Measurements from ENCODE around the gene TENM4. TPM values are rescaled to one million over a fixed set of nuclear protein-coding genes. Genes with fewer than 3 reads are reported as not detected.
A peak's percentile ranks its signal among the peaks of the same experiment; 100 is the strongest.

Gene TENM4
- total and polyA plus RNA-seq, 2 of the 8 experiments (the other 6 are each of a cell fraction or from before 2014, with no cell fraction given), result 3.5 to 7.2 TPM

DNA sequence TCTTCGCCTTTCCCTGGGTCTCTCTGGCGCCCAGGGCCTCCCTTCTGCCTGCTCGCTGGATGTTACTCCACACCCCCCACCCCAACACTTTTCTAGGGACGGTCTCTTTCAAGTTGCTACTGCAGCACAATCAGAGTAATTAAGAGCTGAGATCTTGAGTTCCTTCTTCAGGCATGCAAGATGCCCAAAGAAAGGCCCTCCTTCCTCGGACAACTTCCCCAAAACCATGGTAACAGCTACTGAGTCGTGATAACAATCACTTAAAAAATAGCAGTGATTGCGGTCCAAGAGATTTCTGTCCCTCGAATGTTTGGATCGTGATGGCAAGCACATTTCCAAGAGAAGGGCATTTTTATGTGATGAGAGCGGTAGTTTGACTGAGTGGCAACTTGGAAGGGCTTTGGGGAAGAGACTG is 638 bp upstream of the TENM4 start:
- Histone ChIP-seq H2BK12ac (ENCODE audit: low read depth, low read length) (0 out of 2 replicates have a peak overlapping the region, but pooled peaks have one; percentile 68), H3K4me2 (ENCODE audit: insufficient read depth in 1 of 2, low read depth in 2 of 2, low read length in 2 of 2) (peak overlapping the region; percentile 96 to 98), H2AK5ac (ENCODE audit: low read depth, low read length) (0 out of 2 replicates have a peak overlapping the region, but pooled peaks have one; percentile 20), H4K91ac (replicated peaks; ENCODE audit: insufficient read length, low read length) (no peak overlapping the region), H3K56ac (replicated peaks; ENCODE audit: insufficient read length, low read depth, low read length) (no peak overlapping the region), H3K18ac (ENCODE audit: extremely low read depth, low read length) (peak overlapping the region; percentile 85; the same call in 1 of the 2 replicates), H2BK20ac (ENCODE audit: low read length) (peak overlapping the region; percentile 48; the same call in 1 of the 2 replicates), H4K8ac (ENCODE audit: extremely low read depth, insufficient read depth, low read length) (no peak overlapping the region), H3K36me3 (ENCODE audit: control insufficient read depth in 2 of 4, insufficient read depth in 4 of 4, low read length in 3 of 4) (no peaks in the 10 kb centered on the region), H2BK120ac (replicated peaks; ENCODE audit: low read depth, low read length) (no peak overlapping the region), H2BK5ac (ENCODE audit: low read depth, low read length) (no peak overlapping the region), H3K9me3 (ENCODE audit: insufficient read depth in 2 of 2, low read depth in 1 of 2, low read length in 1 of 2) (no peaks in the 10 kb centered on the region), H3K23ac (ENCODE audit: insufficient read length) (no peak overlapping the region), H3K4me1 (replicated peaks in 1 of 4; ENCODE audit: control insufficient read depth in 3 of 4, insufficient read depth in 4 of 4, low read length in 3 of 4) (peaks cover 0 to 13% (median 10%) of the 10 kb centered on the region in 4 experiments; a peak in 6 of 7 replicates), H3K79me1 (ENCODE audit: low read depth, low read length) (no peaks in the 10 kb centered on the region; the same call in 1 of the 2 replicates), H4K20me1 (replicated peaks in 1 of 2; ENCODE audit: control insufficient read depth in 1 of 2, insufficient read depth in 2 of 2, low read length in 2 of 2) (no peaks in the 10 kb centered on the region), H2AFZ (ENCODE audit: low read length) (peak overlapping the region; percentile 25; the same call in 1 of the 2 replicates), H3K4ac (replicated peaks; ENCODE audit: insufficient read length, low read depth, low read length) (no peak overlapping the region), H3K14ac (ENCODE audit: insufficient read length) (no peak overlapping the region), H2BK15ac (ENCODE audit: low read length) (peak overlapping the region; percentile 48; the same call in 1 of the 2 replicates), H3K27ac (ENCODE audit: low read depth, low read length) (no peak overlapping the region), H4K5ac (ENCODE audit: insufficient read length, low read depth, low read length) (no peak overlapping the region), H3K9ac (replicated peaks in 1 of 4; ENCODE audit: extremely low read depth in 1 of 4, low read depth in 3 of 4, low read length in 3 of 4) (peak overlapping the region in 1 of 4 experiments; percentile 53; a peak in 1 of 7 replicates), H3K27me3 (replicated peaks in 1 of 4; ENCODE audit: control insufficient read depth in 3 of 4, extremely low read depth in 1 of 4, insufficient read depth in 3 of 4, low read length in 3 of 4) (peaks cover 7 to 56% (median 46%) of the 10 kb centered on the region in 4 experiments), H3K4me3 (ENCODE audit: extremely low read depth in 1 of 4, insufficient read depth in 2 of 4, low read depth in 3 of 4, low read length in 4 of 4) (peak overlapping the region; percentile 56 to 80 (median 63)), H3K23me2 (ENCODE audit: low read depth, low read length) (peaks cover 41% of the 10 kb centered on the region), H3K79me2 (ENCODE audit: control insufficient read depth in 1 of 2, insufficient read depth in 2 of 2, low read length in 2 of 2) (0 out of 4 replicates have a peak, but pooled peaks cover 0 to under 1% of the 10 kb centered on the region in 2 experiments)
- TF ChIP-seq SP4 (IDR thresholded peaks at IDR 0.05; ENCODE audit: low read length), result no peak
- TF ChIP-seq YY1 (IDR thresholded peaks at IDR 0.05; ENCODE audit: low read depth, low read length), result 0 out of 2 replicates have a peak, but pooled peaks have one; percentile 7
- ChIA-PET CTCF (ENCODE audit: partially characterized antibody) (interaction anchor here (0.6 to 3.8 kb wide), 10 partner anchors 10 to 1408 kb away, joined by 3 to 32 read pairs (median 7); no protein-coding TSS in a partner anchor), POLR2A (ENCODE audit: partially characterized antibody) (interaction anchor here (1.1 to 2.7 kb wide), 2 partner anchors 31 to 52 kb away, joined by 4 to 15 read pairs; no protein-coding TSS in a partner anchor)
- FAIRE-seq (peak; percentile 66), DNase-seq (ENCODE audit: low read depth in 1 of 2, low spot score in 2 of 2) (peak in 1 of 2 experiments; percentile 52)
- WGBS, 2 experiments (ENCODE audit: extremely low coverage in 1 of 2, insufficient coverage in 1 of 2, insufficient read length in 1 of 2, insufficient replicate concordance in 2 of 2, low coverage in 1 of 2, low lambda C conversion rate in 2 of 2, missing lambda C conversion rate in 1 of 2), result 7% methylated on average over 10 of the region's 10 CpGs; no CpG with 5 or more reads in 1 of the 2 experiments
